Sigmoid colon (tissue), 4 donors: ENCODE measurements around the gene EVA1C.
A peak's percentile ranks its signal among the peaks of the same experiment; 100 is the strongest.

Experiments
- EP300 ChIP-seq, 4 donors: sonication (generic); formaldehyde crosslinking; IDR thresholded peaks; one replicate each; pipeline ENCODE4 v1.6.1; 2017; ENCODE audit warnings: antibody characterized with exemption in 4 of 4
- TF ChIP-seq, protein P1 (sequence below), 4 experiments: fragments of 450-650 bp in 3 of 4; fragments of 200-600 bp in 1 of 4; IDR thresholded peaks; one replicate each; pipeline ENCODE4 v1.5.1; 2016 to 2019; ENCODE audit warnings: antibody characterized with exemption in 4 of 4, mild to moderate bottlenecking in 3 of 4, moderate library complexity in 2 of 4

- TF ChIP-seq, protein P1, sequence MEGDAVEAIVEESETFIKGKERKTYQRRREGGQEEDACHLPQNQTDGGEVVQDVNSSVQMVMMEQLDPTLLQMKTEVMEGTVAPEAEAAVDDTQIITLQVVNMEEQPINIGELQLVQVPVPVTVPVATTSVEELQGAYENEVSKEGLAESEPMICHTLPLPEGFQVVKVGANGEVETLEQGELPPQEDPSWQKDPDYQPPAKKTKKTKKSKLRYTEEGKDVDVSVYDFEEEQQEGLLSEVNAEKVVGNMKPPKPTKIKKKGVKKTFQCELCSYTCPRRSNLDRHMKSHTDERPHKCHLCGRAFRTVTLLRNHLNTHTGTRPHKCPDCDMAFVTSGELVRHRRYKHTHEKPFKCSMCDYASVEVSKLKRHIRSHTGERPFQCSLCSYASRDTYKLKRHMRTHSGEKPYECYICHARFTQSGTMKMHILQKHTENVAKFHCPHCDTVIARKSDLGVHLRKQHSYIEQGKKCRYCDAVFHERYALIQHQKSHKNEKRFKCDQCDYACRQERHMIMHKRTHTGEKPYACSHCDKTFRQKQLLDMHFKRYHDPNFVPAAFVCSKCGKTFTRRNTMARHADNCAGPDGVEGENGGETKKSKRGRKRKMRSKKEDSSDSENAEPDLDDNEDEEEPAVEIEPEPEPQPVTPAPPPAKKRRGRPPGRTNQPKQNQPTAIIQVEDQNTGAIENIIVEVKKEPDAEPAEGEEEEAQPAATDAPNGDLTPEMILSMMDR (IDR thresholded peaks at IDR 0.05), result no peak
- peak in 1 of 4 donors; percentile 25 for TF ChIP-seq EP300 (IDR thresholded peaks at IDR 0.05)
Measured at GRCh38 chr21:32371913-32372314, 40.6 kb upstream of the EVA1C start.
